Smooth muscle cell (in vitro differentiated cells): ENCODE results near the gene CD2BP2. TPM values are rescaled to one million over a fixed set of nuclear protein-coding genes. Genes with fewer than 3 reads are reported as not detected.

ENCODE experiments used
- DNase-seq: peaks from one replicate; lab custom pipeline; 2025; ENCODE audit not compliant: unreplicated experiment; lab: John Stamatoyannopoulos, UW
- H2AFZ ChIP-seq: fragments of 200-600 bp; sonication (generic); 2 replicates; pipeline ENCODE4 v1.6.0; 2016; ENCODE audit warnings: antibody characterized with exemption, low read depth, mild to moderate bottlenecking
- H3F3A ChIP-seq: fragments of 200-600 bp; sonication (generic); 2 replicates; pipeline ENCODE4 v1.6.0; 2017; ENCODE audit warnings: antibody characterized with exemption, low read depth
- H3K27ac ChIP-seq: fragments of 200-600 bp; sonication (generic); 2 replicates; pipeline ENCODE4 v1.5.1; 2016; ENCODE audit warnings: low read depth, mild to moderate bottlenecking
- H3K27me3 ChIP-seq: fragments of 200-600 bp; sonication (generic); 2 replicates; pipeline ENCODE4 v1.6.1; 2016; ENCODE audit warnings: low read depth, mild to moderate bottlenecking
- H3K36me3 ChIP-seq: fragments of 200-600 bp; sonication (generic); 2 replicates; pipeline ENCODE4 v1.5.1; 2016; ENCODE audit warnings: low read depth
- H3K4me1 ChIP-seq: fragments of 200-600 bp; sonication (generic); 2 replicates; pipeline ENCODE4 v1.5.1; 2016; ENCODE audit warnings: low read depth
- H3K4me2 ChIP-seq: fragments of 200-600 bp; sonication (generic); 2 replicates; pipeline ENCODE4 v1.6.0; 2016; ENCODE audit warnings: mild to moderate bottlenecking
- H3K4me3 ChIP-seq: fragments of 200-600 bp; sonication (generic); 2 replicates; pipeline ENCODE4 v1.5.1; 2016; ENCODE audit warnings: mild to moderate bottlenecking
- H3K79me2 ChIP-seq: fragments of 200-600 bp; sonication (generic); 2 replicates; pipeline ENCODE4 v1.6.0; 2016; ENCODE audit warnings: low read depth, mild to moderate bottlenecking
- H3K9ac ChIP-seq: fragments of 200-600 bp; sonication (generic); 2 replicates; pipeline ENCODE4 v1.6.0; 2016; ENCODE audit warnings: low read depth
- H3K9me3 ChIP-seq: fragments of 200-600 bp; sonication (generic); replicated peaks from 2 replicates; pipeline ENCODE4 v1.5.1; 2016; ENCODE audit warnings: low read depth
- H4K20me1 ChIP-seq: fragments of 200-600 bp; sonication (generic); 2 replicates; pipeline ENCODE4 v1.6.0; 2016; ENCODE audit warnings: low read depth
- CTCF ChIP-seq: fragments of 200-600 bp; sonication (generic); IDR thresholded peaks from 2 replicates; pipeline ENCODE4 v1.5.1; 2017; ENCODE audit warnings: borderline replicate concordance, mild to moderate bottlenecking, antibody characterized with exemption; ENCODE audit not compliant: insufficient read depth, poor library complexity, severe bottlenecking
- WGBS: methylation state at CpG from one replicate; pipeline ENCODE4 v1.1.7; 2016; ENCODE audit warnings: low lambda C conversion rate; 5-methylcytosine and 5-hydroxymethylcytosine counted together
- polyA plus RNA-seq: library from polyadenylated mRNA; unstranded; fragments of >200 nt; fragmentation: Nextera tagmentation; extraction: Ambion mirVana; gene quantifications from 2 replicates; pipeline ENCODE4 v1.2.1, GENCODE V29; 2016
- total RNA-seq: library from RNA; depleted of rRNA; stranded (reverse); fragments of >200 nt; gene quantifications from 2 replicates; pipeline ENCODE4 v1.2.3, GENCODE V29; 2014

The CD2BP2 gene
- total and polyA plus RNA-seq, 2 experiments from 2014 or later: 30.3 to 42.0 TPM

GRCh38 chr16:30365200-30365599 lies 10.1 kb upstream of the CD2BP2 start:
- H3F3A ChIP-seq: peaks cover 4% of the 10 kb centered on the region
- no peak overlapping the region for H3K4me3 ChIP-seq
- H3K9me3 ChIP-seq: no peaks in the 10 kb centered on the region
- H4K20me1 ChIP-seq: peaks cover 54% of the 10 kb centered on the region
- no peak overlapping the region for H3K27ac ChIP-seq
- no peak overlapping the region for H2AFZ ChIP-seq
- H3K4me1 ChIP-seq: peaks cover 20% of the 10 kb centered on the region
- no peak for TF ChIP-seq CTCF
- H3K36me3 ChIP-seq: no peaks in the 10 kb centered on the region
- H3K79me2 ChIP-seq: peaks cover 95% of the 10 kb centered on the region
- 100% methylated on average over 10 of the region's 10 CpGs for WGBS
- no peak overlapping the region for H3K4me2 ChIP-seq
- DNase-seq: no peak
- H3K9ac ChIP-seq: no peak overlapping the region
- no peaks in the 10 kb centered on the region for H3K27me3 ChIP-seq

- no peak overlapping the region for H3K9ac ChIP-seq
- no peaks in the 10 kb centered on the region for H3F3A ChIP-seq
- H3K36me3 ChIP-seq: no peaks in the 10 kb centered on the region
- H3K4me2 ChIP-seq: no peak overlapping the region
- H3K27me3 ChIP-seq: no peaks in the 10 kb centered on the region
- H3K27ac ChIP-seq: no peak overlapping the region
- peaks cover 61% of the 10 kb centered on the region for H3K79me2 ChIP-seq
- WGBS: over 99% methylated on average over 7 of the region's 7 CpGs
- no peak for TF ChIP-seq CTCF
- H3K4me3 ChIP-seq: no peak overlapping the region
- peaks cover 5% of the 10 kb centered on the region for H3K4me1 ChIP-seq
- no peak overlapping the region for H2AFZ ChIP-seq
- H3K9me3 ChIP-seq: no peaks in the 10 kb centered on the region
- no peak for DNase-seq
- peaks cover 18% of the 10 kb centered on the region for H4K20me1 ChIP-seq
Measured at GRCh38 chr16:30361180-30361579, 6.1 kb upstream of the CD2BP2 start.

GRCh38 chr16:30359871-30360170 lies 4.7 kb upstream of the CD2BP2 start:
- 85% methylated on average over 6 of the region's 6 CpGs for WGBS
- H2AFZ ChIP-seq: no peak overlapping the region
- peaks cover 5% of the 10 kb centered on the region for H4K20me1 ChIP-seq
- H3K9me3 ChIP-seq: no peaks in the 10 kb centered on the region
- DNase-seq: no peak
- no peak overlapping the region for H3K4me3 ChIP-seq
- no peaks in the 10 kb centered on the region for H3K36me3 ChIP-seq
- no peak for TF ChIP-seq CTCF
- H3K4me2 ChIP-seq: no peak overlapping the region
- no peak overlapping the region for H3K27ac ChIP-seq
- peaks cover 50% of the 10 kb centered on the region for H3K79me2 ChIP-seq
- H3K27me3 ChIP-seq: no peaks in the 10 kb centered on the region
- H3K4me1 ChIP-seq: peaks cover 8% of the 10 kb centered on the region
- H3K9ac ChIP-seq: no peak overlapping the region
- no peaks in the 10 kb centered on the region for H3F3A ChIP-seq

- Histone ChIP-seq H3F3A (no peaks in the 10 kb centered on the region), H3K9me3 (no peaks in the 10 kb centered on the region), H3K36me3 (no peaks in the 10 kb centered on the region), H3K27me3 (no peaks in the 10 kb centered on the region), H3K9ac (no peak overlapping the region), H3K4me2 (no peak overlapping the region), H3K27ac (no peak overlapping the region), H2AFZ (no peak overlapping the region), H3K79me2 (peaks cover 49% of the 10 kb centered on the region), H3K4me1 (peaks cover 10% of the 10 kb centered on the region), H4K20me1 (no peaks in the 10 kb centered on the region), H3K4me3 (no peak overlapping the region)
- no peak for TF ChIP-seq CTCF
- no peak for DNase-seq
- 94% methylated on average over 28 of the region's 28 CpGs for WGBS
Measured at GRCh38 chr16:30358990-30359870, 4.1 kb upstream of the CD2BP2 start.
